Fibroblast of peridontal ligament (primary cell): ENCODE data around the gene RAD51AP1.

ENCODE experiments used
- DNase-seq: peaks from one replicate; pipeline ENCODE4 v3.0.0-alpha.2; 2010; ENCODE audit errors: extremely low read depth

Gene RAD51AP1

DNA sequence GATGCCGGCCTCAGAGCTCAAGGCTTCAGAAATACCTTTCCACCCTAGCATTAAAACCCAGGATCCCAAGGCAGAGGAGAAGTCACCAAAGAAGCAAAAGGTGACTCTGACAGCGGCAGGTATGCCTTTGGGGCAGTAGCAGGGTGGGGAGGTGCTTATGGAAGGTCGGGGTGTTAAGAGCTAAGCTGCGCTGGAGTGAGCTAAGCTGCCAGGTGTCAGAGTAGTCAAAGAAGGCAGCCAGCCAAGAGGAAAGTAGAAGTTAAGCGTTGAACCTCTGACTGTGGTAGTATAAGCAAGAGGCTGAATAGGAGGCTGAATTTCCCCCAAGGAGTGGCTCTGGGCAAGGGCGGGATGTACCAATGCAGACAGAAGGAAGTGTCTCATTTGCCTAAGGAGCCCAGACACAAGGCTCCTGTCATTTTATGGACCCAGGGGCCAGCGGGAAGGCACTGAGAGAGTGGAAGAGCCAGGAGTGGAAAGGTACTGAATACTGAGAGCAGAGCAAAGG, 52.5 kb downstream of the RAD51AP1 start:
- DNase-seq = no peak

GRCh38 chr12:4595881-4596280, 57.2 kb downstream of the RAD51AP1 start:
- no peak for DNase-seq

GRCh38 chr12:4603421-4603820, 64.7 kb downstream of the RAD51AP1 start:
- DNase-seq = no peak

DNA sequence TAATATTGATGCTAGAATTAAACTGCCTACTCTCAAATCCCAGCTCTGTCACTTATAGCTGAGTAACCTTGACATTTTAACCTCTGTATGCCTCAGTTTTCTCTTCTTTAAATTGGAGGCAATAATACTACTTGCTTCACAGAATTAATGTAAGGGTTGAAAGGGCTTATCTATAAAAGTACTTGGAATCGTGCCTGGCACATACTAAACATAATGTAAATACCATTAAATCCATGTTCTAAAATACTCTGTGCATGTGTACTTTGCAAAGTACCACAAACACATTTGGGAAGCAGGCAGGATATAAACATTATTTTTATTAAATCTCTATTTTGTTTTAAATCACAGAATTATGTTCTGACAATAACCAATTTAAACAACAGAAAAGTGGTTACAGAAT, 65.3 kb downstream of the RAD51AP1 start:
- no peak for DNase-seq

- peak; percentile 88 for DNase-seq
Measured at GRCh38 chr12:4604684-4605193, 66.0 kb downstream of the RAD51AP1 start.

DNA sequence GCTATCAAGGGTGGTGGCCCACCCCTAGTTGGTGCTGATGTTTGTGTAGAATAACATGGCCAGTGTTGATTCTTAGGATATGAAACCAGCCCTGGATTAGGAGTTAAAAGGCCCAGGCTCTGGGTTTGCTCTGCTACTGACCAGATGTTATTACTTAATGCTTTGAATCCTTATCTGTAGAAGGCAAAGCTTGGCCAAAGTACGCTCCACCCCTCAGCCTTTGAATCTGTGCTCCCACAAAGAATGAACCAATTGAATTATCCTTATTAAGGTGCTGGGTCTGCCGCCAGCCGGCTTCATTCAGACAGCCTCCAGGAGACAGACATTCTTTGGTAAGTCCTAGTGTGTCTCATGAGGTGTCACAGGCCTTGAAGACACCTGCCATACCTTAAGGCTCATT, 68.4 kb downstream of the RAD51AP1 start:
- DNase-seq = no peak

DNA sequence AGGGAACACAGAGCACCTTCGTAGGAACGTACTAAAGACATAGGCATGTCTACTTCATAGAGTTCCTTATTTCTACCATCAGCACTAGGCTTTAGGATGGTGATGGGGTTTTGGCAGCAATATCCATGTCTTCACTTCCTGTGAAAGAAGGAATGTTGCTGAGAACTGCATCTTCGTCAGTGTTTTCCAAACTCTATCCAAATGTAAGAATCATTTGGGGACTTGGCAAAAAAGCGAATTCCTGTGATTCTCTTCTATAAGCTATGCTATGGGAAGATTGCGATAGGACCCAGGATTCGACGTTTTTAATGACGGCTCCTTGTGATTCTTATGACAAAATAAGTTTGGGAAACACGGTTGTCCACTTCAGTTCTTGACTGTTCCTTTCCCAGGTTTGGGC, 70.4 kb downstream of the RAD51AP1 start:
- DNase-seq = no peak
